Spleen (tissue), 7 donors: ENCODE data around the gene SLC12A1.

Experiments
- CTCF ChIP-seq, 11 experiments: fragments of 200-600 bp in 7 of 11; fragments of 450-650 bp in 4 of 11; sonication (generic) in 4 of 11; IDR thresholded peaks in 8 of 11; conservative IDR thresholded peaks in 3 of 11; 1 replicate in 7 of 11; 2 replicates in 4 of 11; pipeline versions ENCODE4 v1.4.0 to v1.8.0; 2016 to 2021; ENCODE audit warnings: antibody characterized with exemption in 11 of 11, inconsistent platforms in 4 of 11, mild to moderate bottlenecking in 1 of 11
- POLR2A ChIP-seq, 3 donors: fragments of 450-650 bp; IDR thresholded peaks; one replicate each; pipeline ENCODE4 v1.5.1; 2017; ENCODE audit warnings: antibody characterized with exemption in 3 of 3, mild to moderate bottlenecking in 1 of 3
- donor health status: DM: no; HTN: no; CAD: no; lungs with moderate emphysema.
- donor health status: DM: no; HTN: no; CAD: no.
- donor health status: DM: no; HTN: no; CAD: no.

GRCh38 chr15:48330855-48331795, 125.0 kb downstream of the SLC12A1 start, which contains the start of gene DUT:
- TF ChIP-seq CTCF (IDR thresholded peaks at IDR 0.05 in 8 of 11, conservative IDR thresholded peaks at IDR 0.05 in 3 of 11) (peak in 2 of 11 experiments; percentile 6 to 8), POLR2A (IDR thresholded peaks at IDR 0.05) (peak in 2 of 3 donors; percentile 21 to 86)
